ENCODE data around the gene PHIP.

The PHIP gene

GRCh38 chr6:79011940-79012339 is 66.1 kb downstream of the PHIP start:
- H3K36me3 ChIP-seq, result peaks cover 7 to 36% (median 29%) of the 10 kb centered on the region in 3 donors
- intact Hi-C loops (cut with DNase I; ENCODE audit: low total_unique reads), result no loop called here

GRCh38 chr6:79010422-79010821 is 67.6 kb downstream of the PHIP start:
- intact Hi-C loops (cut with DNase I; ENCODE audit: low total_unique reads), result no loop called here

More at GRCh38 chr6:79011940-79012339, 66.1 kb downstream of the PHIP start:
- DNase-seq, result no peak
- Histone ChIP-seq H3K27ac (no peak overlapping the region), H3K4me1 (no peaks in the 10 kb centered on the region), H3K9me3 (no peaks in the 10 kb centered on the region), H3K4me3 (no peak overlapping the region), H3K27me3 (no peaks in the 10 kb centered on the region)
- no peak for TF ChIP-seq CTCF (IDR thresholded peaks at IDR 0.05)

GRCh38 chr6:79009819-79010218 is 68.2 kb downstream of the PHIP start:
- Histone ChIP-seq H3K27me3 (no peaks in the 10 kb centered on the region), H3K36me3 (peaks cover 0 to 23% (median 7%) of the 10 kb centered on the region in 3 donors), H3K4me3 (no peak overlapping the region), H3K4me1 (peaks cover 0 to 13% (median 0%) of the 10 kb centered on the region in 4 donors), H3K9me3 (no peaks in the 10 kb centered on the region), H3K27ac (no peak overlapping the region)
- TF ChIP-seq CTCF (IDR thresholded peaks at IDR 0.05), result no peak
- intact Hi-C loops (cut with DNase I; ENCODE audit: low total_unique reads), result no loop called here
- no peak for DNase-seq

More at GRCh38 chr6:79010422-79010821, 67.6 kb downstream of the PHIP start:
- no peaks in the 10 kb centered on the region for H3K9me3 ChIP-seq
- TF ChIP-seq CTCF (IDR thresholded peaks at IDR 0.05), result no peak
- H3K27ac ChIP-seq, result no peak overlapping the region
- peaks cover 0 to 28% (median 13%) of the 10 kb centered on the region in 3 donors for H3K36me3 ChIP-seq
- no peak for DNase-seq
- no peaks in the 10 kb centered on the region for H3K27me3 ChIP-seq
- no peak overlapping the region for H3K4me3 ChIP-seq
- peaks cover 0 to 11% (median 0%) of the 10 kb centered on the region in 4 donors for H3K4me1 ChIP-seq

- H3K36me3 ChIP-seq, result peaks cover 17 to 19% (median 19%) of the 10 kb centered on the region in 3 donors
- H3K4me3 ChIP-seq, result no peak overlapping the region
- H3K27ac ChIP-seq, result no peak overlapping the region
- intact Hi-C loops (cut with DNase I; ENCODE audit: low total_unique reads), result no loop called here
- no peaks in the 10 kb centered on the region for H3K27me3 ChIP-seq
- no peaks in the 10 kb centered on the region for H3K9me3 ChIP-seq
- no peak for DNase-seq
- peaks cover 0 to 13% (median 0%) of the 10 kb centered on the region in 4 donors for H3K4me1 ChIP-seq
- no peak for TF ChIP-seq CTCF (IDR thresholded peaks at IDR 0.05)
These were observed 72.6 kb downstream of the PHIP start for GRCh38 chr6:79005497-79005896.

- H3K36me3 ChIP-seq, result peaks cover 17 to 19% (median 19%) of the 10 kb centered on the region in 3 donors
- no peaks in the 10 kb centered on the region for H3K9me3 ChIP-seq
- peaks cover 0 to 13% (median 0%) of the 10 kb centered on the region in 4 donors for H3K4me1 ChIP-seq
- no peak for TF ChIP-seq CTCF (IDR thresholded peaks at IDR 0.05)
- DNase-seq, result no peak
- intact Hi-C loops (cut with DNase I; ENCODE audit: low total_unique reads), result no loop called here
- no peak overlapping the region for H3K4me3 ChIP-seq
- no peaks in the 10 kb centered on the region for H3K27me3 ChIP-seq
- no peak overlapping the region for H3K27ac ChIP-seq
These were observed 73.0 kb downstream of the PHIP start for GRCh38 chr6:79005024-79005423.

GRCh38 chr6:79004239-79004638 is 73.8 kb downstream of the PHIP start:
- Histone ChIP-seq H3K27me3 (no peaks in the 10 kb centered on the region), H3K36me3 (peaks cover 14 to 21% (median 17%) of the 10 kb centered on the region in 3 donors), H3K4me1 (peaks cover 0 to 13% (median 0%) of the 10 kb centered on the region in 4 donors), H3K9me3 (no peaks in the 10 kb centered on the region), H3K4me3 (no peak overlapping the region), H3K27ac (no peak overlapping the region)
- no peak for DNase-seq
- intact Hi-C loops (cut with DNase I; ENCODE audit: low total_unique reads), result no loop called here
- no peak for TF ChIP-seq CTCF (IDR thresholded peaks at IDR 0.05)
